GM18526 (cell line): ENCODE data around the gene VWF.

Source experiments
- POLR2A ChIP-seq: IDR thresholded peaks from 3 replicates; pipeline ENCODE4 v1.6.1; 2011; ENCODE audit not compliant: insufficient read length; ENCODE audit errors: extremely low read depth

VWF gene

DNA sequence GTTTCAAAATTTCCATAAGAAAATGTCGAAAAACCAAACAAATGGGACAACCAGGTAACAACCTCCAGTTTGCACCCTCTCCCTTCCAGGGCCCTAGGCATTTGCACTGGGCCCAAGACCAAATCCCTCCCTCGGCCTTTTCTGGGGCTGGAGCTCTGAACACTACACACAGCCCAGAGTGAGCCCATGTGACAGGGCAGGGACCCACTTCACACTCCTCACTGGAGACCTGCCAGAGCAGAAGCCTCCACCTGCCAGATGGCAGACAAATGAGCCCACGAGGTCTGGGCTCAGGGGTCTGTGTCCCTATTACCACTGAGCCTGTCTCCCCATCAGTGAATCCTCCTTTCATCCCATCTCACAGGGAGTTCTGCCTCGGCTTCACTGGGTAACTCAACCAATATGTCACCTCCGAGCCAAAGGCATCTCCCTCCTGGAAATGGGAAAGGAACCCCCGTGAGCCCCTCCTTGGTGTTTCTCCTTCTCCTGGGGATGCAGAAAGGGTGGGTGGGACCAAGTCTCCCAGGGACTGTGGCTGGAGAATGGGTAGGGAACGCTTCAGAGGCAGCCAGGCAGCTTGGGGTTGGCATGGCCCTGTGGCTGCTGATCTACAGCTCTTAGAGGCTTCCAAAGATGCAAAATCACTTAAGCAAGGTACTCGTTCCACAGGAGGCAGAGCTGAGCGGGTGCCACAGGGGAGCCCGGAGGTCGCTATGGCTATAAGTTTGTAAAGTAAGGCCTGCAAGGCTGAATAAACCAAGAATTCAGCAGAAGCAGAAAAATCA, 10.6 kb downstream of the VWF start:
- no peak for TF ChIP-seq POLR2A

DNA sequence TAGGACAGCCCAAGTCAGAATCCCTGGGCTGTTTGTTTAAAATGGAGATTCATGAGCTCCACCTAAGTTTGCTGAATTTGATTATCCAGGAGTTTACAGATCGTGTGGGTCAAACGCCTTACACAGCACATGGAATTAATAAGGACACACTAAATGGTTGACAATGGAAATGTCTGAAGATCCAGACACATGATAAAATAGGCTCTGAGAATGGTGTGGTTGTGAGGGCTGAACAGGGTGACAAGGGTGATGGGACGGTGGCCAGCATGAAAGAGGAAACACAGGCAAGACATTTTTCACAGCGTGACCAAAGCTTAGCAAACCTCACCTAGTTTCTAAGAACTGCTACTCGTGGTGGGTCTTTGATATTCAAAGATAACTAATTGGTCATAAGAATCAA, 12.5 kb downstream of the VWF start:
- no peak for TF ChIP-seq POLR2A

- TF ChIP-seq POLR2A = no peak
Observed at GRCh38 chr12:6110006-6110405, 14.5 kb downstream of the VWF start.

- TF ChIP-seq POLR2A = no peak
Observed at GRCh38 chr12:6106218-6106617, 18.3 kb downstream of the VWF start.

DNA sequence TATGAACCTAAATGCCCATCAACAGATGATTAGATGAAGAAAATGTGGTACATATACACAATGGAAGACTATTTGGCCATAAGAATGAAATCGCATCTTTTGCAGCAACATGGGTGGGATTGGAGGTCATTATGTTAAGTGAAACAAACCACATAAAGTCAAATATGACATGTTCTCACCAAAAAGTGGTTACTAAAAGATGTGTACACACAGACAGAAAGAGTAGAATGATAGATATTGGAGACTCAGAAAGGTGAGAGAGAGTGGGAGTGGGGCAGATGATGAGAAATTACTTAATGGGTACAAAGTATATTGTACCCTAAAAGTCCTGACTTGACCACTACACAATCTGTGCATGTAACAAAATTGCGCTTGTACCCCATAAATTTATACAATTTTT, 19.6 kb downstream of the VWF start:
- no peak for TF ChIP-seq POLR2A

DNA sequence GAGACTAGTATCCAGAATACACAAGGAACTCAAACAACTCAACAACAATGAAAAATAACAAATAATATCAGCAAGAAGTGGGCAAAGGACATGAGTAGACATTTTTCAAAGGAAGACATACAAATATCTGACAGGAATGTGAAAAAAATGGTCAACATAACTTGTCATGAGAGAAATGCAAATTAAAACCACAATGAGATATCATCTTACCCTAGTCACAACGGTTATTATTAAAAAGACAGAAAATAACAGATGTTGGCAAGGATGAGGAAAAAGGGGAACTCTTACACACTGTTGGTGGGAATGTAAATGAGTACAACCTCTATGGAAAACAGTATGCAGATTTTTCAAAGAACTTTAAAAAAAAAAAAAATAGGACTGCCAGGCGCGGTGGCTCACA, 20.4 kb downstream of the VWF start:
- no peak for TF ChIP-seq POLR2A

GRCh38 chr12:6099316-6099715, 25.2 kb downstream of the VWF start:
- TF ChIP-seq POLR2A = no peak

DNA sequence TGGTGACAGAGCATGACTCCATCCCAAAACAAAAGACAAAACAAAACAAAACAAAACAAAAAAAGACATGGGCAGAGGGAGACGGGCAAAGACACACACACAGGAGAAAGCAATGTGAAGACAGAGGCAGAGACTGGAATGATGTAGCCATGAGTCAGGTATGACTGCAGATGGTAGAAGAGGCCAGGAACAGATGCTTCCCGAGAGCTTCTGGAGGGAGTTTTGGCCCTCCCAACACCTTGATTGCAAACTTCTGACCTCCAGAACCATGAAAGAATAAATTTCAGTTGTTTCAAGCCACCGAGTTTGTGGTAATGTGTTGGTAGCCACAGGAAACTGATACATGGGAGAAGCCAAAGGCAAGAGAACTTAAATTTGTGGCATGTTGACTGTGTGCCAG, 27.1 kb downstream of the VWF start:
- no peak for TF ChIP-seq POLR2A

DNA sequence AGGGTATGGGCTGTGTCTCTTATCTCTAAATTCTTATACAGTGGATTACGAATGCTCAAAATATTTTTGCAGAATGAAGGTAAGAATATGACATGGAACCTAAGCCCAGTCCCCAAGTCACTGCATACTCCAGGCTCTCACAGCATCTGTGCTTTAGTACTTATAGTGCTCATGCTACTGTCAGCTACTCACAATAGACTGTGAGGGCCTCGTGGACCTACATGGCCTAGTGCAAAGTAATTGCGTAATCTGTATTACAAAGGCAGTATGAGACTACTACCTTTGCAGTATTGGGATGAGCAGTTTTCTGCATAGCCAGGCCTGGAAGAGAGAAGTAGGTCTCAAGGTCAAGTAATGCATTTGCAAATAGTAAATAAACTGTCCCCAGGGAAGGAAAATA, 27.9 kb downstream of the VWF start:
- no peak for TF ChIP-seq POLR2A

- no peak for TF ChIP-seq POLR2A
Observed at GRCh38 chr12:6095269-6095668, 29.2 kb downstream of the VWF start.

DNA sequence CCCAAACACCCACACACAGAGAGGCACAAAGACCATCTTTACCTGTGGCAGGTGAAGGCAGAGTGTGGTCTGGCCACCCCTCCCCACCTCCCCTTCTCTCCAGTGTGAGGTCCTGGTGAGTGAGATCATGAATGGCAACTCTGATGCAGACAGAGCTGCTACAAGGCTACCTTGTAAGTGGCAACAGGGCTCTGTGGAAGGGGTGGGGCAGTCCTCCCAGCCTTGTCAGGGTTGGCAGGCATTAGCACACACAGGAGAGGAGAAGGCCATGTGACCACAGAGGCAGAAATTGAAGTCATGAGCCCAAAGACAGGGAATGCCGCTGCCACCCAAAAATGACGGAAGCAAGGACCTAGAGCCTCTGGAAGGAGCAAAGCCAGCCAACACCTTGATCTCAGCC, 30.7 kb downstream of the VWF start:
- no peak for TF ChIP-seq POLR2A

GRCh38 chr12:6092784-6093722, 31.4 kb downstream of the VWF start:
- no peak for TF ChIP-seq POLR2A

GRCh38 chr12:6091786-6092566, 32.5 kb downstream of the VWF start:
- no peak for TF ChIP-seq POLR2A

DNA sequence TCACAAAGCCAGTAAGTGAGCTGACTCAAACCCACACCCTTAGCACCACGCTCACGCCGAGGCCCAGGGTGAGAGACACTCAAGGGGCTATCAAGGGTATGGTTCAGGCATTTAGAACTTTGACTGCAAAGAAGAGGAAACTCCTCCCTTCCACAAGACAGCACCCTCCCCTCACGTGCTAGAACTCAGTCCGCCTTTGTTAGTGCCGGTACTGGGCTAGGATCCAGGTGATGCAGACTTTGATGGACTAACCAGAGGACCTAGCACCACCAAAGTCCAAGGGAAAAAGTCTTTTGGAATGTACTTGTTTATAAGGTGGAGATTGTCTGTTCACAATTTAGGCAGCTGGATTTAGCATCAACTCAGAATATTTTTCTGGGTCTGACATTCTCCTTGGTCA, 33.7 kb downstream of the VWF start:
- TF ChIP-seq POLR2A = no peak

GRCh38 chr12:6088921-6089747, 35.3 kb downstream of the VWF start:
- TF ChIP-seq POLR2A = no peak
